ENCODE results near the gene C19orf47.

C19orf47 gene, protein sequence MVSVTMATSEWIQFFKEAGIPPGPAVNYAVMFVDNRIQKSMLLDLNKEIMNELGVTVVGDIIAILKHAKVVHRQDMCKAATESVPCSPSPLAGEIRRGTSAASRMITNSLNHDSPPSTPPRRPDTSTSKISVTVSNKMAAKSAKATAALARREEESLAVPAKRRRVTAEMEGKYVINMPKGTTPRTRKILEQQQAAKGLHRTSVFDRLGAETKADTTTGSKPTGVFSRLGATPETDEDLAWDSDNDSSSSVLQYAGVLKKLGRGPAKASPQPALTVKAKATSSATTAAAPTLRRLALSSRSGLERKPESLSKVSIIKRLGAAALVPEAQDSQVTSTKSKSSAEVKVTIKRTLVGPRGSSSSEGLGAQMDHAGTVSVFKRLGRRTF

DNA sequence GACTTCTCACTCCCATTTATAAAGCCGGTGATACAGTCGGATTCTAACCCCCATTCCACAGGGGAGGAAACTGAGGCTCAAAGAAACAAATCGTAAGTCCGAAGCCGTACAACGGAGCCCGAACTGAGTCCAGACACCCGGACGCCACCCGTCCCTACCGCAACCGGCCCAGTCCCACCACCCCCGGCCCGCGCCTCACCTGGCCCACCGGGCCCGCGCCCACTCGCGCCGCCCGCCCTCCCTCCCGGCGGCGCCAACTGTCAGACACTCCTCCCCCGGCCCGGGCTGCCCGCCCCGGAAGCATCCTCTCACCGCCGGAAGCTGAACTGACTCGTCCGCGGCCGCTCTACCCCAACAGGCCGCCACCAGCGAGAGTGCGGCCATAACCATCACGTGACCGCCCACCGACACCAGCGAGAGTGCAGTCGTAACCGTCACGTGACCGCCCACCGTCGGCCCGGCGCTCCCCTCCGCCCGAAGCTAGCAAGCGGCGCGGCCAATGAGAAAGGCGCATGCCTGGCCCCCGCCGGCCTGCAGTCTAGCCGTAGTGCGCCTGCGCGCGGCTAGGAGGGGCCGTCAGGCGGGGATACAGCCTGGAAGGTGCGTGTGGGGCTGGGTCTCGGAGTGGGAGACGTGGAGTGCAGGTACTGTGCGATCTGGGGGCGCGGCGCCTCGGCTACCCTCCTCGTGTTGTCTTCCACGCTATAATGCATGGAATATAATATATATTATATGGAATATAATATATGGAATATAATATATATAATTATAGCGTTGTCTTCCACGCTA lies at the start of gene C19orf47, which contains the start of gene PLD3:
Gene C19orf47, minus strand, starts transcription at position 273 of the 789 bp plus-strand sequence. CDS start 6,540 bp downstream, outside the sequence.
Gene PLD3, plus strand, starts transcription at position 571 of the 789 bp plus-strand sequence. CDS start 17,789 bp downstream, outside the sequence.
- peak; percentile 98 for DNase-seq (ENCODE audit: low spot score)

GRCh38 chr19:40397568-40397906 lies 49.3 kb upstream of the C19orf47 start:
- DNase-seq (ENCODE audit: low spot score): no peak

- no peak for DNase-seq (ENCODE audit: low spot score)
These were observed 48.8 kb upstream of the C19orf47 start for GRCh38 chr19:40396886-40397567.

- DNase-seq (ENCODE audit: low spot score): no peak
These were observed 47.8 kb upstream of the C19orf47 start for GRCh38 chr19:40395956-40396355.

DNA sequence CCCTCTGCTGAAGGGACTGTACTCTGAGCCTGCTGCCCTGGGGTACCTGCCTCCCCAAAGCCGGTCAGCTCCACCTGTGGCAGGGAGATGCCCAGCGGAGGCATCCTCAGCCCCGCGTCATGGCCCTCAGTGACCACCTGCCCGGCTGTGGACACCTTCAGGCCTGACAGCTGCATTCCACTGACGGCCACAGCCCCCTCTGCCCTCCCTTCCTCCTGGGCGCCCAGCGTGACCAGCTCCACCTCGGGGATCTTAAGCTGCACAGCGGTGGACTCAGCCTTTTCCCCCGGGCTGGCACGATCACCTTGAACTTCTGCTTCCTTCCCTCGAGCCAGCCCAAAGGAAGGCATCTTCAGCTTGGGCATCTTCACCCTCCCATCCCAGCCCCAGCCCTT lies 46.6 kb upstream of the C19orf47 start:
- DNase-seq (ENCODE audit: low spot score): no peak

DNA sequence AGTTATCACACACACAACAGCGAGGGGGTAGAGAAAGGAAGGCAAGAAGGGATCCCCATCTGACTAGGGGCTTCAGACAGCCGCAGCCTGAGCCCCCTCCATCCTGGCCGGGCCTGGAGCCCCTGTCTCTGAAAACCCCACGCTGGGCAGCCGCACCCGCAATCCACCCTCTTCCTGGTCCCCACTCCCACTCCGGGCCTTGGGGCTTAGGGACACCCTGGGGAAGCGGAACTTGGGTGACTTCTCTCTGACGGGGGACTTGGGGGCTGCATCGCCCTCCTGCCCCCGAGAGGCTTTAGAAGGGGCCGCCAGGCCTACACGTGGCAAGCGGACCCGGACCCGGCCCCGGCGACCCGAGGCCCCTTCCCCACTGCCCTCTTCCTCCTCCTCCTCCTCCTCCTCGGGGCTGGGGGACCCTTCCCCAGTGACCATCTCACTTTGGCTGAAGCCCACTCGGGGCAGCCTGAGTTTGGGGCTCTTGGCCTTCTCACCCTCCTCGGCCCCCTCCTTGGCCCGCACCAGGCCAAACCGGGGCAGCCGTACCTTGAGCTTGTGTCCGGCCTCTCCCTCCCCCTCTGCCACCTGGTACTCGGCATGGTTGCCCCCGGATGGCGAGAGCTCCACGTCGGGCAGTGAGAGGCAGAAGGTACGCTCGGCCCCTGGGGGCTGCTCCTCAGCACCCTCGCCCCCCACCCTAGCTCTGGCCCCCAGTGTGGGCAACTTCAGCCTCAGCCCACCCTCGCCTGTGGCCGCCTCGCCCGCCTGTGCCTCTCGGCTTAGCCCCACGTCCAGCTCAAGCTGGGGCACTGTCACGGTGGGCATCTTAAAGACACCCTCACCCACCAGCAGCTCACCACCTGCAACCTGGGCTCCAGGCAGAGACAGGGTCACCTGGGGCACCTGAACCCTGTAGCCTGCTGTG lies 46.0 kb upstream of the C19orf47 start:
- no peak for DNase-seq (ENCODE audit: low spot score)

DNA sequence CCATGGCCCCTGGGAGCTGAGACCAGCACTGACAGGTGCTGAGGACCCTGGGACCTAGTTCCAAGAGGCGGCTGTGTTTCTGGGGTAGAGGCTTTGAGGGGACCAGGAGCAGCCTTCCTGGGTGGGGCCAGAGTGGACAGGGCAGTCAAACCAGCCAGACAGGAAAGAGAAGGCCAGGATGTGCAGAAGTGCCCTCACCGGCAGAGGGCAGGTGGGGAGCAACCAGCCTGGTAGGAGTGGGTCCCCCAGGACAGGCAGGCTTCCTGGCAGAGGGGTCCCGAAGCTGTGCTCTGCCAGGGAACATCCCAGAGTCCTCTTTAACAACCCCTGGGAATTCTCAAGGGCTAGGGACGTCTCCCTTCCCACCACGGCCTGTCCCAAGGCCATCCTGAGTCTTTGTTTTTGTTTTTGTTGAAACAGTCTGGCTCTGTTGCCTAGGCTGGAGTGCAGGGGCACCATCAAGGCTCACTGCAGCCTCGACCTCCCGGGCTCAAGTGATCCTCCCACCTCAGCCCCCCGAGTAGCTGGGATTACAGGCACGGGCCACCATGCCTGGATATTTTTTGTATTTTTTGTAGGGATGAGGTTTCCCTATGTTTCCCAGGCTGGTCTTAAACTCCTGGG lies 44.8 kb upstream of the C19orf47 start:
- no peak for DNase-seq (ENCODE audit: low spot score)

DNA sequence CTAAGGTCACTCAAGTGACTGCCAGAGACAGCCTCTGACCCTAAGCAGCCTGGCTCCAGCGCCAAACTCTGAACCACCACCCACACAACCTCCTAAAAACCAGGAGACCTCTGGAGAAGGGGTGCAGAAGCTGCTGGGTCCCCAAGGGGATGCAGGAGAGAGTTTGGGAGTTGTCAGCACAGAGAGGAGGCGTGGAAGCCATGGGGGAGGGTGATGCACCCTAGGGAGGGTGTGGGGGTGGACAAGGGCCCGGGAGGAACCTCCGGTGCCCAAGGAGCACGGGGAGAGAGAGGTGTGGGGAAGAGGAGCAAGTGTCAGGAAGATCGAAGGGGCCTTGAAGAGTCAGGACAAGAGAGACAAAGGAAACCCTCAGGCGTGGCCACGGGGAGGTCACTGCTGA lies 43.9 kb upstream of the C19orf47 start:
- no peak for DNase-seq (ENCODE audit: low spot score)

DNA sequence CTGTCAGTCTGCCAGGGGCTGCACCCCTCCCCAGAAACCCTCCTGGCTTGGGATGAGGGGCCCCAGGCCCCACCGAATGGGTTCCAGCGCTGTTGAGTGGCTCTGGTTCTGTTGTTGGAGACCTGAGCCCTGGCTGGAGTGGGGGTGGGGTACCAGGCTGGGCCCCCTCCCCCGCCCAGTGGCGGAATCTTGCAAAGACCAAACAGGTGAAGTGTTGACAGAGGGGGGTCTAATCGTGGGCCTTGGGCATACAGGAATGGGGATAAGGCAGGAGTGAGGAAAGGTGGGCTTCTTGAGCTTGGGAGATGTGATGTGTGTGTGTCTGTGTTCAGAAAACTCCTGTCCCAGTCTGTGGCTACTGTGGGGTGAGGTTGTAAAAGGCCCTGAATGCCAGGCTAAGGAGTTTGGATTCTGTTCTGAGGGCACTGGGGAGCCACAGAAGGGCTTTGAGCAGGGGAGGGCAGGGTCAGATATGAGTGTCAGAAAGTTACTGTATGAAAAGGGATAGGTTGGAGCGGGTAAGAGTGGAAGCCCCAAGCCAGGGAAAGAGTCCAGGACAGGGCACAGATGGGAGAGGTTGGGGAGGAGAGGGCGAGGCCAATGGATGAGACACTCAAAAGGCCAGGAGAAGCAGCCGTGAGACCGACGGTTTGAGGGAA lies 42.0 kb upstream of the C19orf47 start, which contains the start of gene HIPK4:
Gene HIPK4, minus strand, starts transcription at position 98 of the 659 bp plus-strand sequence. CDS start 279 bp downstream, outside the sequence.
- DNase-seq (ENCODE audit: low spot score): no peak

- no peak for DNase-seq (ENCODE audit: low spot score)
These were observed 41.3 kb upstream of the C19orf47 start for GRCh38 chr19:40389404-40390083.

DNA sequence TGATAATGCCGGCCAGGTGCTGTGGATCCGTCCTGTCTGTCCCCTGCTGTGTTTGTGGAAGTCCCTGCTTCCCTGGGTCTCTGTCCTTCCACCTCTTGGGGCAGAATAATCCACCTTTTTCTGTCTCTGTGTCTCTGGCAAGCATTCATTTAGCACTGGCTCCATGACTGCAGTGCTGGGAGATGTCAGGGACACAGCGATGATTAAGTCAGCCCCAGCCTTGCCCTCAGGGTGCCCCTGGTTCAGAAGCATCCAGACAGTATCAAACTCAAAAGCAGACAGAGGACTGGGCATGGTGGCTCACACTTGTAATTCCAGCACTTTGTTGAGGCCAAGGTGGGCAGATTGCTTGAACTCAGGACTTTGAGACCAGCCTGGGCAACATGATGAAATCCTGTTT lies 40.3 kb upstream of the C19orf47 start:
- DNase-seq (ENCODE audit: low spot score): no peak

GRCh38 chr19:40387155-40387554 lies 39.0 kb upstream of the C19orf47 start:
- DNase-seq (ENCODE audit: low spot score): no peak

GRCh38 chr19:40383668-40384248 lies 35.6 kb upstream of the C19orf47 start:
- no peak for DNase-seq (ENCODE audit: low spot score)

GRCh38 chr19:40381321-40381720 lies 33.1 kb upstream of the C19orf47 start:
- DNase-seq (ENCODE audit: low spot score): no peak

DNA sequence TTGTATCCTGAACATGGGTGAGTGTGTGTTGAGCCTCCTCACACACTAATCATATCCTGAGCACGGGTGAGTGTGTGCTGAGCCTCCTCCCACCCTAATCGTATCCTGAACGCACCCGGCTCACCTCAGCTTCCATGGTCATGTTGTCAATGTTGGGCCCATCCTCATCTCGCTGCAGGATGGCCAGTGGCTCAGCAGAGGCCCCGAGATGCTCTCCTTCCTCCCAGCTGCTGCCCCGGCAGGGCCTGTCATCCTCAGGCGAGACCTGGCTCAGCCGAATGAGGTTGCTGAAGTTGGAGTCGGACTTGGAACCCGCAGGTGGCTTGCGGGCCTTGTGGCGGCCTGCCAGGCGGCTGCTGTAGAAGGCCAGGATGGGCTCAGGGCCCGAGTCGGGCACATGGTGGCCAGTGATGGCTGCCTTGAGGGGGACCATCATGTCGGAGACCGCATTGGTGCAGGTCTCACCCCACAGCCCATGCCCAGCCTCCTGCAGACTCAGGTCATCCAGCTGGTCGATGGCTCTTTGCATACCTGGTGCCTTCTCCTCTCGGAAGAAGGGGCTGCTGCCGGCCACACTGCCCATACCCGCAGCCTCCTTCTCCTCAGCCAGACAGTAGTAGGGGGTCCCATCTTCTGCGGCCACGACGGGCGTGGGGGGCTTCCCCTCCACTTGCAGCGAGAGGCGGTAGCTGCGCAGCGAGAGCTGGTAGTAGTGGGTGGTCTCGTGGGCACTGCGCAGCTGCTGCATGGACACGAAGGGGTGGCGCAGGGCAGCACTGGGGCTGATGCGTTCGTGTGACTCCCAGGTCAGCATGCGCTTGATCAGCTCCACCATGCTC lies 32.2 kb upstream of the C19orf47 start:
- no peak for DNase-seq (ENCODE audit: low spot score)

DNA sequence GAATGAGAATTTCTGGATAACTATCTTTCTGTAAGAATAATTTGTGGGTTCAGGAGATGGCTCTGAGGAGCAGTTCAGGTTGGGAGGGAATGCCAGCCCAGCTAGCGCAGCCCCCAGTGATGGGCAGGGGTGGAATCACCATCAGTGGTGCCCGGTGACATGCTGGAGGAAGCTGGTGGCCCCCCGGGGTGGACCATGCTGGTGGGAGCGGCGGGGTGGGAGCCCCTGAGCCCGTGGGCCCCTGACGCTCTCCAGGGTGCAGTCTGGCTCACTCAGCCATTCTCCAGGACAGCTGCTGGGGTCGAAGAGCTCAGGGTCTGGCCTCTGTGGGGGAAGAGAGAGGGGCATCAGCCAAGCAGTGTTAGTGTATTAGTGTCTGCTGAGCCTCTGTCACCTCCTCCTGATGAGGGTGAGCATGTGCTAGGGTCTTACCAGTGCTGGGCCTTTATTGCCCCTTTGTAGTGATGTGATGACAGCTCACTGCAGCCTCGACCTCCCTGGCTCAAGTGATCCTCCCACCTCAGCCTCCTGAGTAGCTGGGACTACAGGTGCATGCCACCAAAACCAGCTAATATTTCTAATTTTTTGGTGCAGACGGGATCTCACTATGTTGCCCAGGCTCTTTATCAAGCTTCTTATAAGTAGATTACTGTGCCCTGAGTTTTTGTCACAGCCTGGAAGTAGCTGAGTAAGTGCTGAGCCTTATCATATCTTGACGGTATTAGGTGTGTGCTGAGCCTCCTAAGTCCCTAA lies 31.4 kb upstream of the C19orf47 start:
- DNase-seq (ENCODE audit: low spot score): no peak

- no peak for DNase-seq (ENCODE audit: low spot score)
These were observed 30.3 kb upstream of the C19orf47 start for GRCh38 chr19:40378509-40378908.
